H1 (cell line): ENCODE measurements around the gene CNDP2. TPM values are rescaled to one million over a fixed set of nuclear protein-coding genes. Genes with fewer than 3 reads are reported as not detected.

Experiments
- CTCF ChIA-PET: fragments of 300-600 bp; sonication (Branson Sonifier 250); formaldehyde crosslinking; loops from one replicate; lab custom pipeline; 2021; ENCODE audit not compliant: partially characterized antibody; lab: Charles Lee
- POLR2A ChIA-PET: fragments of 300-600 bp; sonication (Branson Sonifier 250); formaldehyde crosslinking; loops from one replicate; lab custom pipeline; 2021; ENCODE audit warnings: inconsistent platforms; ENCODE audit not compliant: partially characterized antibody; lab: Charles Lee
- DNase-seq, 2 experiments: peaks; one replicate each; pipeline versions ENCODE4 v3.0.0 to v3.0.0-alpha.2; 2010 to 2022; ENCODE audit warnings: low spot score in 2 of 2, low read depth in 1 of 2, mixed read lengths in 1 of 2
- FAIRE-seq: peaks from 2 replicates; lab custom pipeline; 2011; peaks lifted over from hg19 to GRCh38; lab: Jason Lieb, UNC
- H2AFZ ChIP-seq: 2 replicates; pipeline ENCODE4 v1.8.1; 2012; ENCODE audit warnings: low read length, inconsistent platforms
- H2AK5ac ChIP-seq: 2 replicates; pipeline ENCODE4 v1.6.1; 2013; ENCODE audit warnings: low read depth, low read length
- H2BK120ac ChIP-seq: replicated peaks from 2 replicates; pipeline ENCODE3; 2013; ENCODE audit warnings: low read depth, low read length, inconsistent platforms
- H2BK12ac ChIP-seq: 2 replicates; pipeline ENCODE4 v1.6.1; 2013; ENCODE audit warnings: low read depth, low read length
- H2BK15ac ChIP-seq: 2 replicates; pipeline ENCODE4 v1.6.1; 2013; ENCODE audit warnings: low read length
- H2BK20ac ChIP-seq: 2 replicates; pipeline ENCODE4 v1.6.1; 2013; ENCODE audit warnings: low read length
- H2BK5ac ChIP-seq: 2 replicates; pipeline ENCODE4 v1.6.1; 2013; ENCODE audit warnings: low read depth, low read length
- H3K14ac ChIP-seq: 2 replicates; pipeline ENCODE4 v1.6.1; 2013; ENCODE audit warnings: inconsistent platforms; ENCODE audit not compliant: insufficient read length
- H3K18ac ChIP-seq: 2 replicates; pipeline ENCODE4 v1.6.1; 2013; ENCODE audit warnings: low read length; ENCODE audit errors: extremely low read depth
- H3K23ac ChIP-seq: 2 replicates; pipeline ENCODE4 v1.6.1; 2013; ENCODE audit warnings: inconsistent platforms; ENCODE audit not compliant: insufficient read length
- H3K23me2 ChIP-seq: 2 replicates; pipeline ENCODE4 v1.6.1; 2013; ENCODE audit warnings: low read depth, low read length
- H3K27ac ChIP-seq: 2 replicates; pipeline ENCODE4 v1.6.1; 2011; ENCODE audit warnings: low read depth, low read length, inconsistent platforms
- H3K27me3 ChIP-seq, 4 experiments: replicated peaks in 1 of 4; 1 replicate in 1 of 4; 2 replicates in 3 of 4; pipeline versions ENCODE4 v1.6.1 to v1.8.1; 2011 to 2013; ENCODE audit warnings: low read length in 3 of 4, mild to moderate bottlenecking in 3 of 4, inconsistent platforms in 2 of 4, mixed read lengths in 2 of 4, moderate library complexity in 1 of 4; ENCODE audit not compliant: control insufficient read depth in 3 of 4, insufficient read depth in 3 of 4; ENCODE audit errors: extremely low read depth in 1 of 4
- H3K36me3 ChIP-seq, 4 experiments: 2 replicates each; pipeline versions ENCODE4 v1.6.1 to v1.8.1; 2011 to 2013; ENCODE audit warnings: mild to moderate bottlenecking in 4 of 4, low read length in 3 of 4, moderate library complexity in 2 of 4, control low read depth in 1 of 4, inconsistent platforms in 1 of 4; ENCODE audit not compliant: insufficient read depth in 4 of 4, control insufficient read depth in 2 of 4
- H3K4ac ChIP-seq: replicated peaks from 2 replicates; pipeline ENCODE3; 2013; ENCODE audit warnings: low read length, low read depth, mixed read lengths, inconsistent platforms; ENCODE audit not compliant: insufficient read length
- H3K4me1 ChIP-seq, 4 experiments: replicated peaks in 1 of 4; 1 replicate in 1 of 4; 2 replicates in 3 of 4; pipeline versions ENCODE4 v1.6.1 to v1.8.1; 2011 to 2013; ENCODE audit warnings: low read length in 3 of 4, inconsistent platforms in 2 of 4, mixed read lengths in 1 of 4; ENCODE audit not compliant: insufficient read depth in 4 of 4, control insufficient read depth in 3 of 4
- H3K4me2 ChIP-seq, 2 experiments: 2 replicates each; pipeline versions ENCODE4 v1.6.1 to v1.8.1; 2011 to 2013; ENCODE audit warnings: low read depth in 2 of 2, low read length in 2 of 2, control low read depth in 1 of 2, inconsistent platforms in 1 of 2, mild to moderate bottlenecking in 1 of 2; ENCODE audit not compliant: insufficient read depth in 1 of 2
- H3K4me3 ChIP-seq, 4 experiments: fragments of 200-600, 300-600 bp in 1 of 4; sonication (generic), shearing (Covaris generic), sonication (Bioruptor Twin) in 1 of 4; 2 replicates each; pipeline versions ENCODE4 v1.5.1 to v1.8.1; 2011 to 2016; ENCODE audit warnings: low read length in 4 of 4, low read depth in 3 of 4, control low read depth in 2 of 4, inconsistent platforms in 2 of 4, mild to moderate bottlenecking in 2 of 4, mixed read lengths in 1 of 4, moderate library complexity in 1 of 4; ENCODE audit not compliant: insufficient read depth in 2 of 4; ENCODE audit errors: extremely low read depth in 1 of 4
- H3K56ac ChIP-seq: replicated peaks from 2 replicates; pipeline ENCODE3; 2013; ENCODE audit warnings: low read depth, mild to moderate bottlenecking, mixed read lengths, low read length, inconsistent platforms; ENCODE audit not compliant: insufficient read length
- H3K79me1 ChIP-seq: 2 replicates; pipeline ENCODE4 v1.6.1; 2013; ENCODE audit warnings: low read depth, low read length, control low read depth
- H3K79me2 ChIP-seq, 2 experiments: 2 replicates each; pipeline versions ENCODE4 v1.6.1 to v1.8.1; 2012 to 2013; ENCODE audit warnings: low read length in 2 of 2, mild to moderate bottlenecking in 2 of 2, inconsistent platforms in 1 of 2; ENCODE audit not compliant: insufficient read depth in 2 of 2, control insufficient read depth in 1 of 2
- H3K9ac ChIP-seq, 4 experiments: replicated peaks in 1 of 4; 1 replicate in 1 of 4; 2 replicates in 3 of 4; pipeline versions ENCODE4 v1.6.1 to v1.8.1; 2011 to 2013; ENCODE audit warnings: low read depth in 3 of 4, low read length in 3 of 4, control low read depth in 2 of 4, mild to moderate bottlenecking in 2 of 4, moderate library complexity in 2 of 4, inconsistent platforms in 1 of 4; ENCODE audit errors: extremely low read depth in 1 of 4
- H3K9me3 ChIP-seq, 2 experiments: 2 replicates each; pipeline versions ENCODE4 v1.6.1 to v1.8.1; 2012 to 2013; ENCODE audit warnings: mild to moderate bottlenecking in 2 of 2, moderate library complexity in 2 of 2, control low read depth in 1 of 2, inconsistent platforms in 1 of 2, low read depth in 1 of 2, low read length in 1 of 2, mixed read lengths in 1 of 2; ENCODE audit not compliant: insufficient read depth in 2 of 2
- H4K20me1 ChIP-seq, 2 experiments: replicated peaks in 1 of 2; 2 replicates each; pipeline versions ENCODE3 to v1.8.1; 2011 to 2013; ENCODE audit warnings: inconsistent platforms in 2 of 2, low read length in 2 of 2, mild to moderate bottlenecking in 1 of 2; ENCODE audit not compliant: insufficient read depth in 2 of 2, control insufficient read depth in 1 of 2
- H4K5ac ChIP-seq: 2 replicates; pipeline ENCODE4 v1.6.1; 2013; ENCODE audit warnings: low read length, low read depth, mixed read lengths, inconsistent platforms; ENCODE audit not compliant: insufficient read length
- H4K8ac ChIP-seq: 2 replicates; pipeline ENCODE4 v1.8.0; 2013; ENCODE audit warnings: mild to moderate bottlenecking, moderate library complexity, low read length, inconsistent platforms; ENCODE audit not compliant: insufficient read depth; ENCODE audit errors: extremely low read depth
- H4K91ac ChIP-seq: replicated peaks from 2 replicates; pipeline ENCODE3; 2013; ENCODE audit warnings: low read length, mixed read lengths, inconsistent platforms; ENCODE audit not compliant: insufficient read length
- BACH1 ChIP-seq: IDR thresholded peaks from 2 replicates; pipeline ENCODE4 v1.6.1; 2012; ENCODE audit warnings: low read length, improper control_type of control experiment
- EP300 ChIP-seq, 2 experiments: IDR thresholded peaks; 1 replicate in 1 of 2; 2 replicates in 1 of 2; pipeline ENCODE4 v1.6.1; 2011 to 2012; ENCODE audit warnings: low read depth in 2 of 2, low read length in 2 of 2, mild to moderate bottlenecking in 2 of 2, borderline replicate concordance in 1 of 2, inconsistent platforms in 1 of 2, moderate library complexity in 1 of 2
- TAF1 ChIP-seq: IDR thresholded peaks from 2 replicates; pipeline ENCODE4 v1.6.1; 2011; ENCODE audit warnings: mild to moderate bottlenecking, low read depth, low read length
- WGBS, 2 experiments: shearing (Covaris generic) in 1 of 2; methylation state at CpG; one replicate each; pipeline versions ENCODE4 v1.1.6 to v1.1.7; 2013 to 2015; ENCODE audit warnings: low lambda C conversion rate in 2 of 2, mixed read lengths in 2 of 2, inconsistent platforms in 1 of 2, low coverage in 1 of 2, missing lambda C conversion rate in 1 of 2; ENCODE audit not compliant: insufficient replicate concordance in 2 of 2, insufficient coverage in 1 of 2, insufficient read length in 1 of 2; ENCODE audit errors: extremely low coverage in 1 of 2, missing lambda C conversion rate in 1 of 2; 5-methylcytosine and 5-hydroxymethylcytosine counted together
- polyA plus RNA-seq, 7 experiments: library from polyadenylated mRNA; depleted of rRNA in 3 of 7; stranded (reverse) in 5 of 7; unstranded in 2 of 7; fragments of >200 nt in 5 of 7; fragments of 200-250 nt in 2 of 7; gene quantifications; 1 replicate in 5 of 7; 2 replicates in 1 of 7; 4 replicates in 1 of 7; pipeline versions ENCODE4 v1.2.1 to v1.2.3, GENCODE V29; 2011 to 2013; ENCODE audit warnings: missing spikeins in 2 of 7, mixed read lengths in 2 of 7
- total RNA-seq: library from RNA; stranded (reverse); fragmentation: NEBNext Ultra II Directional; extraction: Animal tissue kit (Norgen Biotek cat#: 25700); gene quantifications from 2 replicates; pipeline ENCODE4 v1.2.1, GENCODE V29; 2021

Gene CNDP2
- total and polyA plus RNA-seq, 2 of the 8 experiments (the other 6 are each of a cell fraction or from before 2014, with no cell fraction given): 71.8 to 243 TPM

GRCh38 chr18:74479486-74480148 is 16.5 kb upstream of the CNDP2 start:
- Histone ChIP-seq H3K27ac (no peak overlapping the region), H3K18ac (no peak overlapping the region), H4K20me1 (no peaks in the 10 kb centered on the region), H3K56ac (no peak overlapping the region), H4K8ac (no peak overlapping the region), H2BK5ac (no peak overlapping the region), H3K79me2 (no peaks in the 10 kb centered on the region), H4K91ac (no peak overlapping the region), H2BK12ac (no peak overlapping the region), H4K5ac (no peak overlapping the region), H3K9ac (no peak overlapping the region), H3K23ac (no peak overlapping the region), H3K79me1 (no peaks in the 10 kb centered on the region), H3K4me2 (no peak overlapping the region), H3K36me3 (no peaks in the 10 kb centered on the region), H2AFZ (no peak overlapping the region), H3K9me3 (no peaks in the 10 kb centered on the region), H2BK120ac (no peak overlapping the region), H2AK5ac (no peak overlapping the region), H2BK20ac (no peak overlapping the region), H3K4me3 (no peak overlapping the region), H2BK15ac (no peak overlapping the region), H3K23me2 (no peaks in the 10 kb centered on the region), H3K4me1 (no peaks in the 10 kb centered on the region; a peak in 1 of 7 replicates), H3K27me3 (peaks cover 0 to 1% (median 0%) of the 10 kb centered on the region in 4 experiments; a peak in 1 of 7 replicates), H3K4ac (no peak overlapping the region), H3K14ac (no peak overlapping the region)
- 90% methylated on average over 16 of the region's 16 CpGs; no CpG with 5 or more reads in 1 of the 2 experiments for WGBS, 2 experiments
- TF ChIP-seq EP300 (IDR thresholded peaks at IDR 0.05; ENCODE audit: borderline replicate concordance in 1 of 2, low read depth in 2 of 2, low read length in 2 of 2): no peak
- no peak for TF ChIP-seq BACH1
- no peak for TF ChIP-seq TAF1
- DNase-seq (no peak), FAIRE-seq (no peak)
- ChIA-PET CTCF (interaction anchor here (1.4 kb wide), 1 partner anchor 91 kb away, joined by 4 read pairs; no protein-coding TSS in a partner anchor), POLR2A (no interaction called here)
